ENCODE measurements around the gene ZNF574.
"Not testable (repeated sequence)": the region's sequence is repeated elsewhere in the genome, so short reads cannot be mapped to it uniquely, and the experiment has no call there.

ZNF574 gene

GRCh38 chr19:42080764-42081375, 4.9 kb downstream of the ZNF574 start:
- DNase-seq = no peak

DNA sequence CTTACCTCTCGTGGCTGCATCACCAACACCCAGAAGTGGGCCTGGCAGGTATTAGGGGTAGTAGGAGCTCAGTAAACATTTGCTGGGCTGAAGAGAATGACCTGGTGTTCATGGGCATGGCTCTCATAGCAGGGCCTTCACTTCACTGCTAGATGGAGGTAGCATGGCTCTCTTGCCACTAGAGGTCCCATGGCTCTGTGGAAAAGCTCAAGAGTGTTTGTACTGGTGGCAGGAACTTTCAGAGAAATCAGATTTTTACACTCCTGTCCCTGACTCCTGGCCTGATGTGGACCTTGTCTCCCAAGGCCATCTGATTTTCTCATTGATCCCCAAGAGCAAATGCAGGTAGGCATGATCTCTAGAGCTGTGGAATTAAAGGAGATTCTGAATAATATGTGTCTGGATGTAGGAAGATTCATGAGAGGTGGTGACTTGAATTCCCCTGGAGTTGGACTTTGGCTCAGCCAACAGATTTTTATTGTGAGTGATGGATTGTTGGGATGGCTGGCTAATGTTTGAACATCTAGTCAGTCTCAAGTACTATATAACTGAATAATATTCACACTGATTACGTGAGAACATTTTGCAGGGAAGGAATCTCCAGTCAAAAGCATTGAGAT, 5.7 kb downstream of the ZNF574 start:
- DNase-seq = no peak

DNA sequence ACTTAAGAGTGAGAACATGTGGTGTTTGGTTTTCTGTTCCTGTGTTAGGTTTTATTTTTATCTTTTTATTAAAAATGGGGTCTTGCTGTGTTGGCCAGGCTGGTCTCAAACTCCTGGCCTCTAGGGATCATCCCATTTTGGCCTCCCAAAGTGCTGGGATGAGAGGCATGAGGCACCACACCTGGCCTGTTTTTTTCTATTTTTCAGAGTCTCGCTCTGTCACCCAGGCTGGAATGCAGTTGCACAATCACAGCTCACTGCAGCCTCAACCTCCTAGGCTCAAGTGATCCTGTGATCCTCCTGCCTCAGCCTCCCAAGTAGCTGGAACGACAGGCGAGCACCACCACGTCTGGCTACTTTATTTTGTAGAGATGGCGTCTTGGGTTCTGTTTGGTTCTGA, 7.6 kb downstream of the ZNF574 start:
- no peak for DNase-seq

- DNase-seq = no peak
These were observed 10.3 kb downstream of the ZNF574 start for GRCh38 chr19:42086188-42086736.

GRCh38 chr19:42086770-42087550, 11.0 kb downstream of the ZNF574 start:
- DNase-seq = no peak

- no peak for DNase-seq
These were observed 12.7 kb downstream of the ZNF574 start for GRCh38 chr19:42088471-42089190.

DNA sequence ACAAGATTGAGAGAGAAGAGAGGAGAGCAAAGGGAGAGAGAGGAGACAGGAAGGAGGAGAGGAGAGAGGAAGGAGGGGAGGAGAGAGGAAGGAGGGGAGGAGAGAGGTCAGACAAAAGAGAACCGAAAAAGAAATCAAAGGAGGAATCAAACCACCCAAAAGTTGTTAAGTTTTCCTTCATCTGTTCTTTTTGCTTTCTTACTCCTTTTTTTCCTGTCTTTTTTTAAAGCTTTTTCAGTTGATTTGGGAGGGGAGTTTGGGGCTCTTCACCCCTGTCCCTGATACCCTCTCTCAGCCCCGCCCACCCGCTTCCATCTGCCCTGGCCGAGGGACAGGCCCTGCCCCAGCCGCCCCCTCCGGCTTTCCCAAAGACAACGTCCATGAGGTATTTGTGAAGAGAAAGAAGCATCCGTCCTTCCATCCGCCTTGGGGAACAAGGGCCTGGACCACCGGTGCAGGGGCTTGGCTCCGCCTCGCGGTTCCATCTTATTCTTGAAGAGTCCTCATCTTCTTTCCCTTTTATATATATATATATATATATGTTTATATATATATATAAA, 13.3 kb downstream of the ZNF574 start:
- no peak for DNase-seq

DNA sequence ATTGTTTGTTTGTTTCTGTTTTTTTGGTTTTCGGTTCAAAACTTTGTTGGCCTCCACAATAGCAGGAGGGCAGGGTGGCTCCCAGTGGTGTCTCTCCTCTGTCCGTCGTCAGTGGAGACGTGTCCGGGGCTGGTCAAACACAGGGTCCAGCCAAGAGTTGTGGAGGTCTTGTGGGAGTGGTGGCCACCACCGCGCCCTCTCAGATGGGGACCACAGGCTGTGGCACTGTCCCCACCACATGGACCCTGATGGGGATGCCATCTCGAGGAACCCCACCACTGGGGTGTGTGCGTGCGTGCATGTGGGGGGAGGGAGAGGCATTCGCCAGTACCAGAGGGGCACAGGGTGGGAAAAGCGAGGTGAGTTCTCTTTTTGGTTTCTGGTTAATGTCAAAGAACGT, 13.8 kb downstream of the ZNF574 start:
- no peak for DNase-seq

DNA sequence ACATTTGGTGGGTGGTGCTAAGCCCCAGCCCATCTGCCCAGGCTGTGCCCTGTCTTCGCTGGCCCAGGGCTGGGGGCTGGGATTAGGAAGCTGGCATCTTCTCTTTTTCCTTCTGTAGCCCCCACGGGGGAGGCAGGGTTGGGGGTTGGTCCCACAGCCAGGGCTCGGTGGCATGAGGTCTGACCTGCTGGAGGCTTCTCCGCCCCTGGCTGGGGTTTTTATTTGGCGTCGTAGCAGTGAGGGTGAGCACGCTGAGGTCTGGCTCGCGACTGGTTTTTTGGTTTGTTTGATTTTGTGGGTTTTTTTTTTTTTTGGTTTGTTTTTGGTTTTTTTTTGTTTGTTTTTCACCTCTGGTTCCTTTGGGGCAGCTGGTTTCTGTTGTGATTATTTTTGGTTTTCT, 14.7 kb downstream of the ZNF574 start:
- no peak for DNase-seq

- no peak for DNase-seq
These were observed 15.3 kb downstream of the ZNF574 start for GRCh38 chr19:42091300-42091699.

DNA sequence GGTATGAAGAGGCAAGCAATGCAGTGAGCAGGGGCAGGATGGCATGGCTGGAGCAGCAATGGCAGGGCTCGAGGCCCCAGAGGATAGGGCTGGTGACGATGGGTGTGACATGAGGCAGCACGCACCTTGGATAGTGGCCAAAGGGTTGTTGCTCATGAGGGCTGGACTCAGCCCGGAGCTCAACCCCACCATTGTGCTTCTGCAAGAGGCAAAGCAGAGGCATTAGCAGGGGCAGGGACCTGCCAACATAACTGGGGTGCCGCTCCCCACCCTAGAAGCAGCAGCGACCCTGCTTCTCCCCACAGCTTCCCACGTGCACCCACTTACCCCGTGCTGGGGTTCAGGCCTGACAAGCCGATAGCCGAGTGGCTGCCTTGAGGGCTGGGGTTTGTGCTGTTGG, 15.8 kb downstream of the ZNF574 start:
- no peak for DNase-seq

DNA sequence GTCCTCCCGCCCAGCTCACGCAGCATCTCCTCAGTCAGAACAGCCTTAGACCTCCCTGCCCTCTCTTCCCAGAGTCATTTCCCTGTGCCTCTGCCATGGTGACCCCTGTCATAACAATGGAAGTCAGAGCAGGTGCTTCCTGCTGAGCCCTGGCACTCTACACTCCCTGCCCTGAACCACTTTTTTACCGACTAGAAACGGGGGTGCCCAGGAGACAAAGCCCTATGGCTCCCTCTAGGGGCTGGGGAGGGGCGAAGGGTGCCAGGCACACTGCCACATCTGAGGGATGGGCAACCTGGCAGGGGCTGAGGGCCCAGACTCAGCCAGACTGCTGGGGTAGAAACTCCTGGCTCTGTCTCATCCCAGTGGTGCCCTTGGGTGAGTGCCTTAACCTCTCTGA, 16.4 kb downstream of the ZNF574 start:
- no peak for DNase-seq

DNA sequence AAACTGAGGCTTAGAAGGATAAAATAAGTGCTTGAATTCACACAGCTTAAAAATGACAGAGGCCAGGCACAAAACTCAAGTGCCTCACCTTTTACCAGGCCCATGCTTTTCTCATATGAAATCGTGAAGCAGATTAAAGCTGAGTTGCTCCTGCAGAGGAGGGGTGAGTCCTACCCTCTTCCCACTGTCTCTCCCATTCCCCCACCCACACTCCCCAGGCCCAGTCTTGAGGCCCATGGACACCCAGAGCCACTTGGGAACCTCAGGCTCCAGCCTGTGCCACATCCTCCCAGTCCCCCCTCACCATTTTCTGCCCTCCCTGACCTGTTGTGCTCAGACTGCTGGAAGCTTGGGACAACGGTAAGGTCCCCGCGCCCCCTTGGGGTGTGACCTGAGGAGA, 17.5 kb downstream of the ZNF574 start:
- DNase-seq = no peak

GRCh38 chr19:42093926-42094325, 18.0 kb downstream of the ZNF574 start:
- DNase-seq = no peak

GRCh38 chr19:42095142-42095813, 19.3 kb downstream of the ZNF574 start:
- DNase-seq = no peak

- no peak for DNase-seq
These were observed 19.9 kb downstream of the ZNF574 start for GRCh38 chr19:42095814-42096230.

- DNase-seq = no peak
These were observed 20.4 kb downstream of the ZNF574 start for GRCh38 chr19:42096255-42096837.

DNA sequence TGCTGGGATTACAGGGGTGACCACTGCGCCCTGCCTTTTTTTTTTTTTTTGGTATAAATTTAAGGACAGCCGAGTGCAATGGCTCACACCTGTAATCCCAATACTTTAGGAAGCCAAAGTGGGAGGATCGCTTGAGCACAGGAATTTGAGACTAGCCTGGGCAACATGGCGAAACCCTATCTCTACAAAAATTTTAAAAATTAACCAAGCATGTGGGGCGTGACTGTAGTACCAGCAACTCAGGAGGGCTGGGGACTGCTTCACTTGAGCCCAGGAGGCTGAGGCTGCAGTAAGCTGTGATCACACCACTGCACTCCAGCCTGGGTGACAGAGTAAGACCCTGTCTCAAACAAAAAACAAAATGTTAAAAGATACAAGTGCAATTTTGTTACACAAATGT, 21.5 kb downstream of the ZNF574 start:
- DNase-seq = no peak

GRCh38 chr19:42098781-42099180, 22.8 kb downstream of the ZNF574 start:
- DNase-seq = no peak

DNA sequence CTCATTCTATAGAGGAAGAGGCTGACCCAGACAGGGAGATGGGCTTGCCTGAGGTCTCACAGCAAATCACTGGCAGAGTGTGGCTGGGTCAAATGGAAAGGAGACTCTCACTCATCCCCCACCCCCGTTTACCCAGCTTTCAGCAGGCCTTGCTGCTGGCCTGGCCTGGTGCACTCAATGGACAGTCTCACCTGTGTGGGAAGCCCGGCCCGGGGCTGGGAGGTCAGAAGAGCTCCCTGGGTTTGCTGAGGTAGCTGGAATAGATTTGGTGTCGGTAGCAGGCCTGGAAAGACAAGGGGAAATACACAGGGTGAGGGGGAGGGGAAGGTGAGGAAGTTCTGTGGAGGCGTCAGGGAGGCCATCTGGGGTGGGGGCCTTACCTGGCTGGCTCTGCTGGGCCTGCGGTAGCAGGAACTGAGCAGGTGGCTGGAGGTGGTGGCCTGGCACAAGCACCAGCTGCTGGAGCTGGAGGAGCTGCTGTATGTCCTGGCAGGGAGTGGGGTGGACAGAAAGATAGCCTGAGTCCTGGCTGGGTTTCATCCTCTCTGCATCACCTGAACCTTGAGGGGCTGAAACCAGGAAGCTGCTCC, 23.5 kb downstream of the ZNF574 start:
- no peak for DNase-seq

- DNase-seq = not testable (repeated sequence)
These were observed 24.3 kb downstream of the ZNF574 start for GRCh38 chr19:42100241-42100640.

GRCh38 chr19:42102877-42103276, 26.9 kb downstream of the ZNF574 start:
- no peak for DNase-seq
